AG04450 (cell line): ENCODE measurements around the gene BICD2. TPM values are rescaled to one million over a fixed set of nuclear protein-coding genes. Genes with fewer than 3 reads are reported as not detected.
A peak's percentile ranks its signal among the peaks of the same experiment; 100 is the strongest.

Experiments
- CTCF ChIA-PET: fragments of 300-600, 350-600 bp; formaldehyde crosslinking; extraction: SDS; loops from one replicate; lab custom pipeline; 2022; ENCODE audit warnings: antibody characterized with exemption, inconsistent platforms; lab: Charles Lee
- POLR2A ChIA-PET: fragments of 350-600 bp; formaldehyde crosslinking; extraction: SDS; loops from one replicate; lab custom pipeline; 2021; ENCODE audit warnings: antibody characterized with exemption, inconsistent platforms; lab: Yijun Ruan, JAX
- DNase-seq: peaks from one replicate; pipeline ENCODE4 v3.0.0-alpha.2; 2011; ENCODE audit warnings: low read depth, low spot score
- H3K27ac ChIP-seq: one replicate; pipeline ENCODE4 v1.5.1; 2012; ENCODE audit warnings: low read depth, low read length, control low read depth
- H3K27me3 ChIP-seq: one replicate; pipeline ENCODE4 v1.6.0; 2012; ENCODE audit warnings: low read length; ENCODE audit not compliant: control insufficient read depth, insufficient read depth
- H3K4me3 ChIP-seq: 2 replicates; pipeline ENCODE4 v1.5.1; 2011; ENCODE audit warnings: mild to moderate bottlenecking, low read depth, low read length, control low read depth
- H3K9me3 ChIP-seq: 2 replicates; pipeline ENCODE4 v1.5.1; 2012; ENCODE audit warnings: low read length; ENCODE audit not compliant: control insufficient read depth, insufficient read depth
- CTCF ChIP-seq: IDR thresholded peaks from 2 replicates; pipeline ENCODE4 v1.5.1; 2011; ENCODE audit warnings: low read depth, low read length, control low read depth, inconsistent platforms
- polyA plus RNA-seq: library from polyadenylated mRNA; depleted of rRNA; stranded (reverse); fragments of >200 nt; gene quantifications from 2 replicates; pipeline ENCODE4 v1.2.3, GENCODE V29; 2011

Gene BICD2
- polyA plus RNA-seq, 1 experiment, result 11.2 TPM

GRCh38 chr9:92767066-92768054 is 2.7 kb upstream of the BICD2 start:
- Histone ChIP-seq H3K9me3 (no peaks in the 10 kb centered on the region; the same call in 1 of the 2 replicates), H3K4me3 (no peak overlapping the region), H3K27me3 (peaks cover 2% of the 10 kb centered on the region), H3K27ac (no peak overlapping the region)
- DNase-seq, result no peak
- ChIA-PET POLR2A (no interaction called here), CTCF (interaction anchor here (1.0 kb wide), 1 partner anchor 24 kb away, joined by 8 read pairs; no protein-coding TSS in a partner anchor)
- no peak for TF ChIP-seq CTCF

GRCh38 chr9:92764988-92765936 is 629 bp upstream of the BICD2 start:
- peak; percentile 94 for TF ChIP-seq CTCF
- DNase-seq, result peak; percentile 85
- POLR2A ChIA-PET, result interaction anchor here (1.0 to 2.0 kb wide), 2 partner anchors 48 to 95 kb away, joined by 3 to 8 read pairs; partner anchors contain the start of gene IPPK
- Histone ChIP-seq H3K27ac (peak overlapping the region; percentile 96), H3K9me3 (no peaks in the 10 kb centered on the region; the same call in 1 of the 2 replicates), H3K4me3 (peak overlapping the region; percentile 67), H3K27me3 (peaks cover 2% of the 10 kb centered on the region)
- CTCF ChIA-PET, result interaction anchor here (0.6 to 1.4 kb wide), 24 partner anchors 9 to 117 kb away, joined by 3 to 12 read pairs (median 4); no protein-coding TSS in a partner anchor

- CTCF ChIA-PET, result interaction anchor here (0.6 to 1.4 kb wide), 4 partner anchors 13 to 47 kb away, joined by 3 to 4 read pairs (median 4); no protein-coding TSS in a partner anchor
- peak overlapping the region; percentile 93 for H3K4me3 ChIP-seq
- POLR2A ChIA-PET, result interaction anchor here (0.6 to 2.0 kb wide), 3 partner anchors 16 to 232 kb away, joined by 4 to 8 read pairs (median 5); partner anchors contain the start of gene IPPK
- no peak for DNase-seq
- H3K9me3 ChIP-seq, result no peaks in the 10 kb centered on the region; the same call in 1 of the 2 replicates
- H3K27me3 ChIP-seq, result peaks cover 2% of the 10 kb centered on the region
- TF ChIP-seq CTCF, result no peak
- no peak overlapping the region for H3K27ac ChIP-seq
These were observed 782 bp downstream of the BICD2 start for GRCh38 chr9:92763721-92764380.

GRCh38 chr9:92762781-92763708 is 1.6 kb downstream of the BICD2 start:
- TF ChIP-seq CTCF, result no peak
- peak overlapping the region; percentile 93 for H3K4me3 ChIP-seq
- ChIA-PET CTCF (interaction anchor here (0.8 to 0.9 kb wide), 3 partner anchors 27 to 46 kb away, joined by 3 to 4 read pairs (median 3); no protein-coding TSS in a partner anchor), POLR2A (interaction anchor here (1.5 kb wide), 1 partner anchor 15 kb away, joined by 4 read pairs; no protein-coding TSS in a partner anchor)
- peaks cover 2% of the 10 kb centered on the region for H3K27me3 ChIP-seq
- no peak for DNase-seq
- H3K9me3 ChIP-seq, result no peaks in the 10 kb centered on the region; the same call in 1 of the 2 replicates
- no peak overlapping the region for H3K27ac ChIP-seq
